Calu3 (cell line): ENCODE data around the gene SORT1. TPM values are rescaled to one million over a fixed set of nuclear protein-coding genes. Genes with fewer than 3 reads are reported as not detected.

Source experiments
- BruUV-seq: library from RNA; stranded (reverse); fragments of 400-500 nt; replicated peaks from 2 replicates; lab custom pipeline; 2021; lab: Mats Ljungman, UMichigan
- CTCF ChIA-PET: fragments of 300-600 bp; sonication (Branson Sonifier 250); formaldehyde crosslinking; loops from one replicate; lab custom pipeline; 2022; ENCODE audit warnings: antibody characterized with exemption; lab: Charles Lee
- DNase-seq: peaks from one replicate; pipeline ENCODE4 v3.0.0; 2022
- H3K27ac Mint-ChIP-seq: one replicate; pipeline ENCODE4 v1.8.0; 2022; ENCODE audit warnings: mixed read lengths; ENCODE audit not compliant: unreplicated experiment
- H3K27me3 Mint-ChIP-seq: one replicate; pipeline ENCODE4 v1.8.0; 2022; ENCODE audit warnings: mixed read lengths; ENCODE audit not compliant: unreplicated experiment
- H3K36me3 Mint-ChIP-seq: one replicate; pipeline ENCODE4 v1.8.0; 2022; ENCODE audit warnings: mild to moderate bottlenecking, moderate library complexity, mixed read lengths; ENCODE audit not compliant: insufficient read depth, unreplicated experiment
- H3K4me1 Mint-ChIP-seq: one replicate; pipeline ENCODE4 v1.8.0; 2022; ENCODE audit warnings: mild to moderate bottlenecking, low read depth, mixed read lengths; ENCODE audit not compliant: unreplicated experiment
- H3K4me3 Mint-ChIP-seq: one replicate; pipeline ENCODE4 v1.8.0; 2022; ENCODE audit warnings: mild to moderate bottlenecking, low read depth, moderate library complexity, mixed read lengths; ENCODE audit not compliant: unreplicated experiment
- H3K9me3 Mint-ChIP-seq: one replicate; pipeline ENCODE4 v1.8.0; 2022; ENCODE audit warnings: low read depth, mixed read lengths; ENCODE audit not compliant: unreplicated experiment
- intact Hi-C: fragments of 100-400 bp; cut with micrococcal nuclease; formaldehyde crosslinking; loops from one replicate; pipeline ENCODE4 v1.10.0; 2022; ENCODE audit not compliant: unreplicated experiment
- total RNA-seq: library from RNA; stranded (reverse); gene quantifications from 2 replicates; pipeline ENCODE4 v1.2.3, GENCODE V29; 2022
- TF ChIP-seq, protein P1 (sequence below): fragments of 200-600 bp; IDR thresholded peaks from one replicate; pipeline ENCODE4 v1.8.0; 2022; ENCODE audit warnings: antibody characterized with exemption; ENCODE audit not compliant: unreplicated experiment

The SORT1 gene
- total RNA-seq, 1 experiment from 2014 or later, result 68.2 TPM

DNA sequence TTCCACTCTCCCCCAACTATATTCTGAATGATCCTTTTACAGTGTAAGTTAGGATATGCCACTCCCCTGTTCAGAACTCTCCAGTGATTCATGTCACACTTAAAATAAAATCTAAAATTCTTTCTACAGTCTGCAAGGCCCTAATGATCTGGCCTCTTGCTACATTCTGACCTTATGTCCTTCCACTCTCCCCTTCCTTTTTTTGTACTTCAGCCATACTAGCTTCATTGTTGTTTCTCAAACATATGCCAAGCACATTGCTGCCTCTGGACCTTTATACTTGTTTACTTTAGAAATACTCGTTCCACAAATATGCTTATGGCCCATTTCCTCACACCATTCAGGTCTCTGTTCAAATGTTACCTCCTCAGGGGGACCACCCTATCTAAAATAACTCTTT, 43.4 kb upstream of the SORT1 start:
- peaks cover 13% of the 10 kb centered on the region for H3K27me3 Mint-ChIP-seq
- TF ChIP-seq, protein P1, sequence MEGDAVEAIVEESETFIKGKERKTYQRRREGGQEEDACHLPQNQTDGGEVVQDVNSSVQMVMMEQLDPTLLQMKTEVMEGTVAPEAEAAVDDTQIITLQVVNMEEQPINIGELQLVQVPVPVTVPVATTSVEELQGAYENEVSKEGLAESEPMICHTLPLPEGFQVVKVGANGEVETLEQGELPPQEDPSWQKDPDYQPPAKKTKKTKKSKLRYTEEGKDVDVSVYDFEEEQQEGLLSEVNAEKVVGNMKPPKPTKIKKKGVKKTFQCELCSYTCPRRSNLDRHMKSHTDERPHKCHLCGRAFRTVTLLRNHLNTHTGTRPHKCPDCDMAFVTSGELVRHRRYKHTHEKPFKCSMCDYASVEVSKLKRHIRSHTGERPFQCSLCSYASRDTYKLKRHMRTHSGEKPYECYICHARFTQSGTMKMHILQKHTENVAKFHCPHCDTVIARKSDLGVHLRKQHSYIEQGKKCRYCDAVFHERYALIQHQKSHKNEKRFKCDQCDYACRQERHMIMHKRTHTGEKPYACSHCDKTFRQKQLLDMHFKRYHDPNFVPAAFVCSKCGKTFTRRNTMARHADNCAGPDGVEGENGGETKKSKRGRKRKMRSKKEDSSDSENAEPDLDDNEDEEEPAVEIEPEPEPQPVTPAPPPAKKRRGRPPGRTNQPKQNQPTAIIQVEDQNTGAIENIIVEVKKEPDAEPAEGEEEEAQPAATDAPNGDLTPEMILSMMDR, result no peak
- H3K9me3 Mint-ChIP-seq, result no peaks in the 10 kb centered on the region
- no peak for DNase-seq
- H3K4me1 Mint-ChIP-seq, result no peaks in the 10 kb centered on the region
- intact Hi-C loops, result no loop called here
- CTCF ChIA-PET, result no interaction called here
- H3K4me3 Mint-ChIP-seq, result no peak overlapping the region
- BruUV-seq, result no TSS peak
- H3K27ac Mint-ChIP-seq, result no peak overlapping the region
- H3K36me3 Mint-ChIP-seq, result no peaks in the 10 kb centered on the region

DNA sequence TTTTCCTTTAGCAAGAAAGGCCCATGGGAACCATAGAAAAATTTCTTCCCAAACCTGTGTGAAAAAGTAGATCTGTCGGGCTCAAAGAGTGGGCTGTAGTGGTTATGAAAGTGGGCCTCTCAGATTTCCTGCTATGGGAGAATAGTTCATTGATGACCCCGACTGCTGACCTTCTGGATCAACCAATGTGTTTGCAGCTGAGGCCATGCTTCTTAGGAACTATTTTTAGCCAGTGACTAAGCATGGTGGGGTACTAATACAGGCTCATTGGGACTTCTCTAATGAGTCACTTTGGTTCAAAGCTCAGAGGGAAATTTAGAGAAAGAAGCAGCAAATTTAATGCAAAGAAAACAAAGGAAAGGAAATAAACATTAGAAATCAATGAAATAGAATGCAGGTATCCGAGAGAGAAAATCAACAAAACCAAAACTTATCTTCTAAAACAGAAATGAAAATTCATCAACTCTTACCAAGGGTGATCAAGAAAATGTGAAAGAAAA, 41.1 kb upstream of the SORT1 start:
- no peaks in the 10 kb centered on the region for H3K36me3 Mint-ChIP-seq
- H3K27me3 Mint-ChIP-seq, result no peaks in the 10 kb centered on the region
- intact Hi-C loops, result no loop called here
- H3K4me3 Mint-ChIP-seq, result no peak overlapping the region
- BruUV-seq, result no TSS peak
- H3K4me1 Mint-ChIP-seq, result no peaks in the 10 kb centered on the region
- no peaks in the 10 kb centered on the region for H3K9me3 Mint-ChIP-seq
- TF ChIP-seq, protein P1, result no peak
- no peak for DNase-seq
- CTCF ChIA-PET, result no interaction called here
- H3K27ac Mint-ChIP-seq, result no peak overlapping the region

DNA sequence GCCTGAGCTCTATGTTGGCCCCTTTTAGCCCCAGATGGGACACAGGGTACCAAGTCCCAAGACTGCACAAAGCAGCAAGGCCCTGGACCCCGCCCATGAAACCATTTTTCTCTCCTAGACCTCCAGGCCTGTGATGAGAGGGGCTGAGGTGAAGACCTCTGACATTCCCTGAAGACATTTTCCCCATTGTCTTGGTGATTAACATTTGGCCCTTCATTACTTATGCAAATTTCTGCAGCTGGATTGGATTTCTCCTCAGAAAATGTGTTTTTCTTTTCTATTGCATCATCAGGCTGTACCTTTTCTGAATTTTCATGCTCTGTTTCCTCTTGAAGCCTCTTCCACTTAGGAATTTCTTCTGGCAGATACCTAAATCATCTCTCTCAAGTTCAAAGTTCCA, 36.8 kb upstream of the SORT1 start:
- Mint-ChIP-seq H3K27ac (no peak overlapping the region), H3K27me3 (no peaks in the 10 kb centered on the region), H3K4me3 (no peak overlapping the region), H3K36me3 (no peaks in the 10 kb centered on the region), H3K9me3 (peaks cover 2% of the 10 kb centered on the region), H3K4me1 (no peaks in the 10 kb centered on the region)
- CTCF ChIA-PET, result no interaction called here
- intact Hi-C loops, result no loop called here
- TF ChIP-seq, protein P1, result no peak
- no TSS peak for BruUV-seq
- no peak for DNase-seq

DNA sequence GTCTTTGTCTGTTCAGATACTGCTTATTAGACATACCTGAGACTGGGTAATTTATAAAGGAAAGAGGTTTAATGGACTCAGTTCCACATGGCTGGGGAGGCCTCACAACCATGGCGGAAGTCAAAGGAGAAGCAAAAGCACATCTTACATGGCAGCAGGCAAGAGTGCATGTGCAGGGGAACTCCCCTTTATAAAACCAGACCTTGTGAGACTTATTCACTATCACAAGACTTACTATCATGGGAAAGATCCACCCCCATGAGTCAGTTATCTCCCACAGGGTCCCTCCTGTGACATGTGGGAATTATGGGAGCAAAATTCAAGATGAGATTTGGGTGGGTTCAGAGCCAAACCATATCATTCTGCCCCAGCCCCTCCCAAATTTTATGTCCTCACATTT, 35.6 kb upstream of the SORT1 start:
- Mint-ChIP-seq H3K36me3 (no peaks in the 10 kb centered on the region), H3K4me1 (no peaks in the 10 kb centered on the region), H3K27me3 (no peaks in the 10 kb centered on the region), H3K4me3 (no peak overlapping the region), H3K9me3 (peaks cover 2% of the 10 kb centered on the region), H3K27ac (no peak overlapping the region)
- BruUV-seq, result no TSS peak
- intact Hi-C loops, result no loop called here
- CTCF ChIA-PET, result no interaction called here
- TF ChIP-seq, protein P1, result no peak
- no peak for DNase-seq
